NAMALWA (cell line): ENCODE data around the gene RAB44.

Experiments
- DNase-seq: peaks from one replicate; pipeline ENCODE4 v3.0.0-alpha.2; 2015; ENCODE audit warnings: low spot score

Gene RAB44

GRCh38 chr6:36774331-36774730, 76.7 kb downstream of the RAB44 start:
- DNase-seq, result no peak

GRCh38 chr6:36776167-36776566, 78.5 kb downstream of the RAB44 start:
- DNase-seq, result no peak

GRCh38 chr6:36777801-36778200, 80.2 kb downstream of the RAB44 start:
- no peak for DNase-seq

GRCh38 chr6:36779227-36779626, 81.6 kb downstream of the RAB44 start:
- no peak for DNase-seq

GRCh38 chr6:36780442-36781177, 83.0 kb downstream of the RAB44 start:
- peak; percentile 67 for DNase-seq

GRCh38 chr6:36781669-36782068, 84.0 kb downstream of the RAB44 start:
- DNase-seq, result peak; percentile 69
